Measurements from ENCODE around the gene GATA5. TPM values are rescaled to one million over a fixed set of nuclear protein-coding genes. Genes with fewer than 3 reads are reported as not detected.

GATA5 gene
- polyA plus RNA-seq, 1 of the 3 experiments (the other 2 are of a cell fraction): not detected

GRCh38 chr20:62486484-62486883 is 10.7 kb upstream of the GATA5 start (continued):
- TF ChIP-seq RFX5 (IDR thresholded peaks at IDR 0.05; ENCODE audit: low read length): no peak
- TF ChIP-seq SMC3 (IDR thresholded peaks at IDR 0.05; ENCODE audit: low read depth, low read length): no peak
- TF ChIP-seq EZH2phosphoT487 (IDR thresholded peaks at IDR 0.05; ENCODE audit: borderline replicate concordance, low read depth): no peak
- TF ChIP-seq IRF3 (IDR thresholded peaks at IDR 0.05; ENCODE audit: low read depth, low read length): no peak
- no peak for TF ChIP-seq GABPA (IDR thresholded peaks at IDR 0.05; ENCODE audit: low read depth)
- no peak for TF ChIP-seq TEAD4 (IDR thresholded peaks at IDR 0.05; ENCODE audit: borderline replicate concordance, insufficient read depth)
- no peak for TF ChIP-seq TAF1 (IDR thresholded peaks at IDR 0.05; ENCODE audit: borderline replicate concordance, low read depth, low read length)
- no peak for TF ChIP-seq FOSL2 (IDR thresholded peaks at IDR 0.05; ENCODE audit: borderline replicate concordance, low read depth)
- TF ChIP-seq PBX3 (IDR thresholded peaks at IDR 0.05): no peak
- TF ChIP-seq MXI1 (IDR thresholded peaks at IDR 0.05; ENCODE audit: low read depth, low read length): no peak
- TF ChIP-seq EP300 (IDR thresholded peaks at IDR 0.05; ENCODE audit: borderline replicate concordance in 1 of 2, low read depth in 1 of 2, low read length in 1 of 2): no peak

GRCh38 chr20:62485701-62486089 is 9.9 kb upstream of the GATA5 start:
- Histone ChIP-seq H3K9me3 (no peaks in the 10 kb centered on the region), H3K4me3 (ENCODE audit: low read depth in 2 of 2, low read length in 1 of 2) (no peak overlapping the region), H3K4me2 (no peak overlapping the region), H3F3A (replicated peaks; ENCODE audit: insufficient read depth) (no peaks in the 10 kb centered on the region), H3K9ac (no peak overlapping the region), H3K4me1 (ENCODE audit: control insufficient read depth in 1 of 2, insufficient read depth in 2 of 2, low read depth in 1 of 2, low read length in 1 of 2) (no peaks in the 10 kb centered on the region; a peak in 1 of 4 replicates), H4K20me1 (ENCODE audit: insufficient read depth) (no peaks in the 10 kb centered on the region), H3K27ac (ENCODE audit: low read depth in 2 of 2, low read length in 1 of 2) (no peak overlapping the region), H2AFZ (ENCODE audit: low read depth) (no peak overlapping the region), H3K27me3 (ENCODE audit: insufficient read depth) (peaks cover 17% of the 10 kb centered on the region; the same call in 1 of the 2 replicates), H3K79me2 (ENCODE audit: insufficient read depth) (no peaks in the 10 kb centered on the region), H3K9me2 (no peaks in the 10 kb centered on the region), H3K36me3 (replicated peaks in 1 of 2; ENCODE audit: control insufficient read depth in 1 of 2, insufficient read depth in 2 of 2, low read length in 1 of 2) (no peaks in the 10 kb centered on the region)
- DNase-seq: no peak
- ChIA-PET POLR2A (no interaction called here), CTCF (interaction anchor here (0.8 to 2.7 kb wide), 3 partner anchors 14 to 131 kb away, joined by 4 to 9 read pairs (median 5); no protein-coding TSS in a partner anchor)
- TF ChIP-seq YY1 (IDR thresholded peaks at IDR 0.05; ENCODE audit: low read depth) (no peak), ELF1 (IDR thresholded peaks at IDR 0.05) (no peak), JUND (IDR thresholded peaks at IDR 0.05) (no peak), REST (IDR thresholded peaks at IDR 0.05; ENCODE audit: low read depth, low read length) (no peak), USF1 (IDR thresholded peaks at IDR 0.05; ENCODE audit: borderline replicate concordance, low read depth) (no peak), TEAD4 (IDR thresholded peaks at IDR 0.05; ENCODE audit: borderline replicate concordance, insufficient read depth) (no peak), ZBTB33 (IDR thresholded peaks at IDR 0.05; ENCODE audit: borderline replicate concordance, low read depth) (no peak), GATA2 (CRISPR knock-in tag; IDR thresholded peaks at IDR 0.05) (no peak)
- WGBS (ENCODE audit: low lambda C conversion rate): 48% methylated on average over 10 of the region's 17 CpGs
